ENCODE measurements around the gene XPNPEP3.

DNA sequence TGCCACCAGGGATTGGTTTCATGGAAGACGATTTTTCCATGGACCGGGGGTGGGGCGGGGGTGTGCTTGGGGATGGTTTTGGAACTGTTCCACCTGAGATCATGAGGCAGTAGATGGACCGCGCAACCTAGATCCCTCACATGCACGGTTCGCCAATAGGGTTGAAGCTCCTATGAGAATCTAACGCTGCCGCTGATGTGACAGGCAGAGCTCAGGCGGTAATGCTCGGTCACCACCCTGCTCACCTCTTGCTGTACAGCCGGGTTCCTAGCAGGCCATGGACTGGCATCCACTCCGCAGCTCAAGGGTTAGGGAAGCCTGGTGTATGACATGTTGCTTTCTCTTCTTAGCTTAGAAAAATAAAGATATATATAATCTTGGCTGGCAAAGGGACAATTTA, 116.2 kb downstream of the XPNPEP3 start:
- TF ChIP-seq POLR2AphosphoS5 (IDR thresholded peaks at IDR 0.05; ENCODE audit: borderline replicate concordance, low read depth, low read length) (no peak), EZH2 (IDR thresholded peaks at IDR 0.05) (no peak)
